Left cardiac atrium (tissue), 4 donors: ENCODE measurements around the gene PEPD. TPM values are rescaled to one million over a fixed set of nuclear protein-coding genes. Genes with fewer than 3 reads are reported as not detected.
A peak's percentile ranks its signal among the peaks of the same experiment; 100 is the strongest.

Experiments
- ATAC-seq, 2 donors: fragments of 200-7000 bp; cut with Tn5 transposase; one replicate each; pipeline ENCODE4 v1.9.1; 2020; ENCODE audit warnings: mild to moderate bottlenecking in 2 of 2, moderate library complexity in 2 of 2
- DNase-seq: peaks from one replicate; pipeline ENCODE4 v3.0.0-alpha.2; 2020
- intact Hi-C, 2 donors: fragments of 100-400 bp; cut with DNase I; formaldehyde crosslinking; loops; one replicate each; pipeline versions ENCODE4 v1.14.1 to v1.15.1; 2022 to 2023
- total RNA-seq, 2 donors: library from RNA; stranded (reverse); fragmentation: NEBNext Ultra II Directional; extraction: Animal tissue kit (Norgen Biotek cat#: 25700); gene quantifications; one replicate each; pipeline ENCODE4 v1.2.1, GENCODE V29; 2021
- donor health status: DM: no; HTN: yes; CAD: no.
- donor health status: DM: no; HTN: yes; CAD: no; lungs with severe emphysema.
- donor health status: DM: yes; HTN: yes; CAD: no.
- donor health status: Dilated cardiomyopathy.

The PEPD gene
- total RNA-seq, 2 donors from 2014 or later, result 40.3 to 51.7 TPM

DNA sequence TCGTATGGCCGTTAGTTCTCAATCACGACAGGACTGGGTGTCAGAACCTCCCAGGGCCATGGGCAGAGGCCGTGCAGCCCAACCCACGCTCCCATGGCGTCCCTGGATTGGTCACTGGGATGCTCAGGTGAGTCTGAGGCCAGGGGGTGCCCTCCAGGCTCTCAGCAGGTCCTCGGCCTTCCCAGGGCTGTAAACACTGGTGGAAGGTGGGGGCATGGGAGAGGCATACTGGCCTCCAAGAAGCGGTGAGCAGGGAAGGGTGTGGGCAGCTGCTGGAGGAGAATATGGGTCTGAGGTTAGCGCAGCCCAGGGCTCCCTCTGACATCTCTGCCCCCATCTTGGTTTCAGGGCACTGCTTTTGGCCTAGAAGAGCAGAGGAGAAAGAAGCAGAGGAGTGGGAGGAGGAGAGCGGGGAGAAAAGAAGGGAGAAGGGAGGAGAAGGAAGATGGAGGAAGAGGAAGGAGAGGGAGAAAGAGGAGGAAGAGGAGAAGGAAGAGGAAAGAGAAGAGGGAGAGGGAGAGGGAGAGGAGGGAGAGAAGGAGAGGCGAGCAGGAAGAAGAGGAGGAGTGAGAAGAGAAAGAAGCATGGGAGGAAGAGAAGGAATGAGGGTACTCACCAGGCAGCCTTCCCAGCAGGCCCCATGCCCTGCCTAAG is 85.8 kb downstream of the PEPD start:
- DNase-seq (peak; percentile 8), ATAC-seq (no peak)
- intact Hi-C loops, result no loop called here

DNA sequence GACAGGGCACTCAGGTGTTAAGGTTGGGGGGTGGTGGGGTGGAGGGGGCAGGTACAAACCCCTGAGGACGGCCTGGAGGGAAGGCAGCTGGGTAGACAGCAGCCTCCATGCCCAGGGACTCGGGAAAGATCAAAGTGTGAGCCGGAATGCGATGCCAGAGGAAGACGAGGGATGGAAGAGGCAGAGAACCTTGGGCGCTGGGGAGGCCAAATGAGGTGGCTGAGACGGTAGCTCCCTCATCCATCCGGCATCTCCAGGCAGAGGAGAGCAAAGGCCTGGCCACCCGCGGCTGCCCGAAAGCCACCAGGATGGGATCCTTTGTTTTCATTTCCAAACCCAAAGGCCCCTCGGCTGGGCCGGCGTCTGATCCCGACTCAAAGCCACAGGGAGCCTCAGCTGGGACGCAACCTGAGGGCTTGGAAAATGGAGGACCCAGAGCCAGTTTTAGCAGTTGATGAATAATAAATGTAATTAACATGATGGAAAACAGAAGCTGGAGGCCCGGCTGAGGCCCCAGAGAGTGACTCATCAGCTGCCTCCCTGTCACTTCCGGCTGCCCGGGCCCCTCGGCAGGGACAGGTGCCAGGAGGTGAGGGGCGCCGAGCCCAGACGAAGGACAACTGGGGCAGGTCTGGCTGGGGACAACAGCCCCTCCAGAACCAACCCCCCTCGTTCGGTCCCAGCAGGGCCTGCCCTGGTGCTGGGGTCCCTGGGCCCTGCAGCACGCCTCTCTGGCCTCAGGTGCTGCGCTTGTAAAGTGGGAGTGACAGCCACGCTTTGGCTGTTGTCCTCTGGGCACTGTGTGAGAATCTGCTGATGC is 86.5 kb downstream of the PEPD start:
- intact Hi-C loops, result loop anchor here in 1 of 2 donors (5.0 kb wide), 1 partner anchor 337 kb away; no protein-coding TSS in a partner anchor
- ATAC-seq (no peak), DNase-seq (peak; percentile 16)

DNA sequence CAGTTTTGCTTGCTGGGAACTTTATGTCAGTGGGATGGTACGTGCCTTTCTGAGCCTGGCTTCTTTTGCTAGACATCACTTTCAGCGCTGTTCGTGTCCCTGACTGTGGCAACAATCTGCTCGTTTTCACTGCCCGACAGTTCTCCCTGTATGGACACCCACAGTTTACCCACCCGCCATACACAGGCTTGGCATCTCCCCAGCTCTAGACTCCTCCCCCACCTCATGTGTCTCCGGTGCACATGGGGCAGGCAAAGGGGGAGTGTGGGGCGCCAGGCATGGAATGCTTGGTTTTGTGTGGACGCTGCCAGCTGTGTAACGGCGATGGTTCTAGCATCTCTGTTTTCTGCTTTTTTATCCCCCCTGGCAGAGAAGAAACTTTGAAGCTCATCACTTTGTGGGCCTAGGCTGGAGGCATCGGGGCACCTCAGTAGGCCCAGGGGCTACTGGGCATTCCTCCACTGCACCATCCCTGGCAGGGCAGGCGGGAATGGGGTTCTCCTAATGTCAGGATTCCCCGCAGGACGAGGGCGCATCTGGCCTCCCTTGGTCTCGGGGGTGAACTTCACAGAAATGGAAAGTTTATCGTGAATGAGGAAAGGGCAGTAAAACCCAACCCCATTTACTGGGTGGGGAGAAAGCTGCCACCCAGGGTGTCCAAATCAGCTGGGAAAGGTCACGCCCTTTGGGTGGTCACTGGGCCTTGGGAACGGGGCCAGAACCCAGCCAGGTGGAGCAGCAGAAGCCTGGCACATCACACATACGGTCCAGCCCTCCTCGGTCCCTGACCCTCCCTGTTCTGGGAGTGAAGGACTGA is 87.3 kb downstream of the PEPD start:
- DNase-seq, result peak; percentile 13
- intact Hi-C loops, result loop anchor here in 1 of 2 donors (5.0 kb wide), 1 partner anchor 338 kb away; no protein-coding TSS in a partner anchor
- ATAC-seq, result no peak

DNA sequence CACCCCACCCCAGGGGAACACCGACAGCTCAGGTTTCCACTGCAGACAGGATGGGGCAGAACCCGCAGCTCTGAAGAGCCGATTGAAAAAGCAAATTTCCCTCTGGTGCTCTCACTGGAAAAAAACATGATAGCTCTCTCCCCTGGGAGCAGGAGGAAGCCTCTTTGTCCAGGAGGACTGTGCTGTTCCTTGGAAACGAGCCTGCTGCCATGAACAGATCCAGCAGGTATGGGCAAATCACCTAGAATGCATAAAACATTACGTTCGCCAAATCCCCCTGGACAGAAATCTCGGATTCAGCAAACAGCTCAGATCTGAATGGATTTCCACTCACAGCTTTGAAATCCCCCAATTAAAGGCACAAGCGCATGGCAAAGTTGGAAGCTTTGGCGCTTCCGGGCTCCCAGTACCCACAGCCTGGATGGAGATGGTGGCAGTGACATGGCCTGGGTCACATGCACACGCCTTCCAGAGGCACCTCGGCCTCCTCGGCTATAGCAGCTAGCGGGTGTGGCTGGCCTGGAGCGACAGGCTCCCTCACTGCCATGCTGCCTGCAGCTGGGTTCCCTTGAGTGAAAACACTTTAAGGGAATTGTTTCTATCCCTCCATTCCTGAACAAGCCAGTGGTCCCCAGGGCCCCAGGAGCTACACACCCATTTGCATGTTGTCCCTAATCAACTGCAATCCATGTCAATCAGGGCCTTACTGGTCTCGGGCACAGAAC is 89.0 kb downstream of the PEPD start:
- ATAC-seq, result no peak
- intact Hi-C loops, result loop anchor here in 1 of 2 donors (5.0 kb wide), 1 partner anchor 340 kb away; no protein-coding TSS in a partner anchor
- peak; percentile 5 for DNase-seq

DNA sequence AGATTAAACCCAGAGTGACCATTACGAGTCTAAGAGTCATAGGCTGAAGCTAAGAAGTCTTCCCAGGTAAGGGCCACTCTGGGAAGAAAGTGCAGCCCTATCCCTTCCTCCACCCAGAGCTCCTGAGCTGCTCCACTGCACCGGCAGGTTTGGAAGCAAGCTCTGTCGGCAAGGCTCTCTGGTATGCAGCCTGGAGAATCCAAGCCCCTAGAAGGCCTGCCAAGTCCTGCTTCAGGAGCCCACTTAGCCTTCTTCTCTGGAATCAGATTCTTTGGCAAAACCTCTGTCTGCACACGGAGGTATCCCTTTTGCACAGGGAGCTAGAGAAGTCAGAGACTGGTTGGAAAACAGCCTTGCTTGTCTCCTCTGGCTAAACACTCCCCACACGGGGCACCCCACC is 89.6 kb downstream of the PEPD start:
- DNase-seq (no peak), ATAC-seq (no peak)
- intact Hi-C loops, result loop anchor here in 1 of 2 donors (5.0 kb wide), 1 partner anchor 340 kb away; no protein-coding TSS in a partner anchor

DNA sequence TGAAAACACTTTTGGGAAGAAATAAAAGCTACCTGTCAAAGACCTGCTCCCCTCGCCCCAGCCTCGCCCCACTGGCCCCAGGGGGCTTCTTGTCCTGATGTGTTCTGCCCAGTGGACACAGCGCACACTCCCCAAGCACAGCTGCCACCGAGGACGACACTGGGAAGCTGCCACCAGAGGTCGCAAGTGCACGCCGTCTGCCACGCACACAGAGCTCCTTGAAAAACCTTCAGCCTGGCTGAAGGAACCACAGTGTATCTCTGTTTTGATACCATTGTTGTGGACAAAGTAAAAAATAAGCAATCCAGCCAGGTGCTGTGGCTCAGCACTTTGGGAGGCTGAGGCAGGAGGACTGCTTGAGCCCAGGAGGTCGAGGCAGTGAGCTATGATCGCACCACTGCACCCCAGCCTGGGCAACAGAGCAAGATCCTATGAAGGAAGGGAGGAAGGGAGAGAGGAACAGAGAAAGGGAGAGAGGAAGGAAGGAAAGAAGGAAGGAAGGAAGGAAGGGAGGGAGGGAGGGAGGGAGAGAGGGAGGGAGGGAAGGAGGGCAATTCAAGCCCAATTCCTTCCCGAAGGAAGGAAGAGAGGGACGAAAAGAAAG is 90.8 kb downstream of the PEPD start:
- ATAC-seq (peak; percentile 76 to 84), DNase-seq (peak; percentile 69)
- intact Hi-C loops, result loop anchor here (1.0 to 5.0 kb wide), 2 partner anchors 341 to 342 kb away; no protein-coding TSS in a partner anchor

DNA sequence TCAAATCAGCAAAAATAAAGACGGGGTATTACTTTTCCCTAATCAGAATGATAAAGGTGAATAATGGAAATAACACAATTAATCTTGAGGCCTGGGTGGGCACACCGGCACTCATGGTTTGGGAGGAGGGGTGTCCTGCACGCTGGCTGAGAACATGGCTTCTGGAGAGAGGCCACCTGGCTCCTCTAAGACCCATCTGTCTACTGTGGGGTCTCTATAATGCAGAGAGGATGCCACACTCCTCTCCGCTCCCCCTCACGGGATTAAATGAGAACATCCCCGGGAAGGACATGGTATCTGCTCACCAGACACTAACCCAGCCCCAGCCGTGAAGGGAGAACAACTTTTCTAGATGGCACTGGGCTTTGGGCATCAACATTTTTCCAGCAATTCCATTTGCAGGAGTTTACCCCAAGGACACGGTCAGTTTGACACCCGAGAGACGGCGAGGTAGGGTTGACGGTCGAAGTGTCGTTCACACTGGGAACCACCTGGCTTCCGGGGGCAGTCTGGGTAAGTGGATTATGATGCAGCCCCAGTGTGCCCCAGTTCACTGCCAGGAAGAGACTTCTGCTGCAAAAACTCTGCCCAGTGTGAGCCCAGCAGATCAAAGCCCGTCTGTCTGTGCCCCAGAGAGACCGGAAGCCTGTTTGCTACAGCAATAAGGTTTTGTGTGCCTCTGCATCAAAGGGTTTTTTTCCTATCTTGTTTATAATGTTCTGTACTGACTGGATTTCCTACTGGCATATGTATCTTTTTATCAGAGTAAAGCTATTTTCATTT is 91.5 kb downstream of the PEPD start:
- ATAC-seq (no peak), DNase-seq (peak; percentile 12)
- intact Hi-C loops, result loop anchor here (1.0 to 5.0 kb wide), 2 partner anchors 341 to 342 kb away; no protein-coding TSS in a partner anchor

DNA sequence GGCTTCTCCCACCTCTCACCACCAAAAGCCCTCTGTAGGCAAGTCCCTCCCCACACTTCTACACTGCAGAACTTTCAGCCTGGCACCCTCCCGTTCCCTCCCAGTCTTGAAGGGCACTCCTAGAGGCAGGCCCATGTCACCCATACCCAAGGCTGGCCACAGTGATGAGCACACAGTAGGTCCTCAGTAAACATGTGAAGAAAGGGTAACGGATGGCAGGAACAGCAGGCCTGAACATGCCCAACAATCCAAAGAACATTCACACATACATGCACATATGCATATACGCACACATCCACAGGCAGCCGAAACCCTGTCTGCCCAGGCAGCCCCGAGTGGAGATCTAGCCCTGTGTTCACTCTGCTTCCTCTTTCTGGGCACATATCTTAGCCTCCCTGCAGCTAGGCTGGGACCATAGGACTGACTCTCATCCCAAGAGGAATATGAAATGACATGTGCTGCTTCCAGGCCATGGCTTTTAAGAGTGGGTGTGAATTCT is 92.9 kb downstream of the PEPD start:
- ATAC-seq (no peak), DNase-seq (peak; percentile 3)
- intact Hi-C loops, result no loop called here

DNA sequence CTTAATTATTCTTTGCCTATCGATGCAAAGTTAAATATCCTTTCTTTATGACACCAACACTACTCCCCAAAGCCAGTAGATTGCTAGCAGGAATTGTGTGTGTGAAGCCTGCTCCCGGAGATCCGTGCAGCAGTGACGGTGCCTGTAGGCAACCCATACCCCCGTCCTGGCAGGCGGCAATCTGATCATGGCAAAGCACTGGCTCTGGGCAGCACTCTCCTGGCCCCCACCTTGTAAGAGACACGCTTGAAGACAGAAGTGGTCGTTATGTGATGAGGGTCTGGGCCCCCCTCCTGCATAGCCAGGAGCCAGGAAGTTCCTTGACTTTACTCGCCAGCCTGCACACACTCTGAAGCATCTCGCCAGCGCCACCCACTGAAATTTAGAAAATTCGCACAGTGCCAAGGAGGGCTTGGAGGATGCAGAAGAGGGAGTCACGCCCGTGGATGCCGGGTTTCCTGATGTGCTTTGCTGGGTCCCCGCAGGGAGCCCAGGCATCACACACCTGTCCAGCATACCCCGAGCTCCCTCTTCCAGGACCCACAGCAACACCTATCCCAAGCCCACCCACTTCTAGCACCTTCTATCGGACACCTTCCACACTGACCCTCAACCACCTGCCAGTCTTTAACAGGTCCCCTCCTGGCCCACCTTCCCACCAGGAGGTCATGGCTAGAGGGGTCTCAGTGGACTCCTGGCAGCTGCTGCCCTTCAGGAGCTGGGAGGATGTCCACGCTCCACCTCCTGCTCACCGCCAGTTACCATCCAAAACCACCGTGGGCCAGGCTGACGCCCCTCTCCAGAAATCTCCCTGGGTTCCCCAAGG is 93.6 kb downstream of the PEPD start:
- intact Hi-C loops, result no loop called here
- DNase-seq, result peak; percentile 5
- no peak for ATAC-seq

DNA sequence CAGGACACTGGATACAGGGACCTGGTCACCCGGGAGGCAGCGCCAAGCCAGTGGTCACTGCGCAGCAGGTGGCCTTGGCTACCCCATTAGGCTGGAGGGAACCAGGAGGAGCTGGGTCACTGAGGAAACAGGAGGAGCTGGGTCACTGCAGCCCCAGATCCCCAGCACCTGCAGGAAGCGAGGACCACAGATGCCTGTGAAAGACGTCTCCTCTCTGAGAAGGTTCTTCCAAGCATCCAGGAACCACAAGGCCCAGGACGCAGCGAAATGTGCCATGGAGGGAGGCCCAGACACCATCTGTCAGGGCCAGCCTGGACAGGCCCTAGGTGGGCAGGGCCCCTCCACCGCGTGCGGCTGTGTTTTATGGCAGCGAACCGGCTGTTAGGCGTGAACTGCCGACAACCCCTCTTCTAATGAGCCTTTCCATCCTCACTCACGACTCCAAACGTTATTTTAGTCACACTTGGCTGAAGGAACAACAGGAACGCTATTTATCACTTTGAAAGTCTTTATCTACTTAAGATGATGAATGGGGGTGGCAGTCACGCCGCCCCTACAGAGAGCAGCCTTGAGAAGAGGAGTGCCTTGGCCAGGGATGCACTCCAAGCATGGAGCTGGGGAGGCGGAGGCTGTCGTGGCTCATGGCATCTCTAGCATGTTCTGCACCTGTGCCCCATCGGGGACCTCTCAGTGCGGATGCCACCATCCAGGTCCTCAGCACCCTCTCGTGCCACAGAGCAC is 94.8 kb downstream of the PEPD start:
- DNase-seq (peak; percentile 5), ATAC-seq (no peak)
- intact Hi-C loops, result no loop called here

DNA sequence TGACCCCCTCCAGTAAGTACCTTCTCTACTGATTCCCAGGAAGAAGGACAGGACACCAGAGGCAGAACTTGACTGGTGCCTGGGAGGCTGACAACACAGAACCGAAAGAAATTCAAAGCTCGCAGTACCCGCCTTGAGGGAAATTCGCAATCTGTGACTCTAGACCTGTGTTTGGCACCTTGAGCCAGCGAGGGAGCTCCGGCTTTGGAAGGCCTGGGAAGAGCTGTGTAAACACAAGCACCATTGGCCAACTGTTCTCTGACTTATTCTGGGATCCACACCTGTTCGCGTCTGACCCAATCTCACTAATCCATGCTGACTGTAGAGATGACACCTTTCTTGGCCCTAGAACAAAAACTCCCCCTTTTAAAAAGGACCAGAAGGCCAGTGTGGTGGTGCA is 97.4 kb downstream of the PEPD start:
- ATAC-seq (no peak), DNase-seq (no peak)
- intact Hi-C loops, result no loop called here

DNA sequence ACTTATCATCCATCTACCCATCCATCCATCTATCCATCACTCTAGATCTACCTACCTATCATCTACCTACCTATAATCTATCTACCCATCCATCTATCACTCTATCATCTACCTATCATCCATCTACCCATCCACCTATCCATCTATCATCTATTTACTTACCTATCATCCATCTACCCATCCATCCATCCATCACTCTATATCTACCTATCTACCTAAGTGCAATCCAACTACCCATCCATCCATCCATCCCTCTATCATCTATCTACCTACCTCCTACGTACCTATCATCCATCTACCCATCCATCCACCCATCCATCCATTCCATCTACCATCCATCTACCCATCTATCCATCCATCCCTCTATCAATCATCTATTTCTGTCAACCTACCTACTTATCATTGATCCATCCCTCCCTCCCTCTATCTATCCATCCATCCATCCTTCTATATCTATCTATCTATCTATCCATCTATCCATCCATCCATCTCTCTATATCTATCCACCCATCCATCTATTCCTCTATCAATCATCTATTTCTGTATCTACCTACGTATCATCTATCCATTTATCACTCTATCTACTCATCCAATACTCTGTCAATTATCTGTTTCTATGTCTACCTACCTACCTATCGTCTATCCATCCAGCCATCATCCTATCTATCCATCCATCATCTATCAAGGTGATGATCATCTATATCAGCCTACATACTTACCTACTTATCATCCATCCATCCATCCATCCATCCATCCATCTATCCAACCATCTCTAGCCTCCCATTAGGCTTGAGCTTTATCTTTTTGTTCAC is 99.0 kb downstream of the PEPD start:
- no peak for DNase-seq
- intact Hi-C loops, result no loop called here
- no peak for ATAC-seq

DNA sequence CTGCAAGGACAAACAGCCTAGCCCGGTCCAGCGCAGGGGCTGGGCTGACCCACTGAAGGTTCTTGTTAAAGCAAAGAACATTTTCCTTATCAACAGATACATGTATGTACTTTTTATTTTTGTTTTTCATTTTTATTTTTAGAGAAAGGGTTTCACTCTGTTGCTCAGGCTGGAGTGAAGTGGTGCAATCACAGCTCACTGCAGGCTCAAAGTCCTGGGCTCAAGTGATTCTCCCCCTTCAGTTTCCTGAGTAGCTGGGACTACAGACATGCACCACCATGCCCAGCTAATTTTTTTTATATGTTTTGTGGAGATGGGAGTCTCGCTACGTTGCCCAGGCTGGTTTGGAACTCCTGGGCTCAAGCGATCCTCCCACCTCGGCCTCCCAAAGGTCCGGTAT is 100.2 kb downstream of the PEPD start:
- ATAC-seq (no peak), DNase-seq (no peak)
- intact Hi-C loops, result no loop called here

DNA sequence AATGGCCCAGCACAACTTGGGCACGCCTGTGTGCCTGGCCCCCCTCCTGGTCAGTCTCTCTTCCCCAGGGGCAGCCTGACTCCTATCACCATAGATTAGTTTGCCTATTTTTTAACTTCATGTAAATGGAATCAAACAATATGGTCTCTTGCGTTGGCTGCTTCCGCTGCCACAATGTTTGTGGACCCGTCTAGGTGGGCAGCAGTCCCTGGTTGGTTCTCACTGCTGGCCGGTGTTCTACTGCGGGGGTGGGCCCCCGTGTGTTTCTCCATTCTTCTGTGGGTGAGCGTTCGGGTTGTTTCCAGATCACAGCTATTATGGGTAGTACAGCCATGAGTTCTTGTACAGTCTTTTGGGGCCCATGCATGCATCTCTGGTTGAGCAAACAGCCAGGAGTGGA is 100.8 kb downstream of the PEPD start:
- no peak for ATAC-seq
- intact Hi-C loops, result no loop called here

DNA sequence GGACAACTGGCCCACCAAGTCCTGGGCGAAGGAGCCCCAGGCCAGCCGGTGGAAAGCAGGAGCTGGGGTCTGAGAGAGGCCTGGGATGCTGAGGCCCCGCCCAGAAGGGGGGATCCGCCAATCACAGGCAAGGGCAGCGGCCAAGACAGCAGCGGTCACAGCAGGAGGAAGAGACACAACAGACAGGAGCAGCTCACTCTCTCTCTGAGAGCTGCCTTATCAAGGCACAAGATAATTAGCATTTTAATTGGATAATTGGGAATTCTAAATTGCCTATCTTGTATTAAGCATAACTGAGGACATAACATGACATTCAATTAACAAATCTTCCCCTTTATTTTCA is 101.8 kb downstream of the PEPD start:
- intact Hi-C loops, result no loop called here
- DNase-seq (no peak), ATAC-seq (no peak)

More for the DNA sequence above, 100.8 kb downstream of the PEPD start:
- DNase-seq, result no peak
